ENCODE data around the gene CHCHD4. TPM values are rescaled to one million over a fixed set of nuclear protein-coding genes. Genes with fewer than 3 reads are reported as not detected.

Gene CHCHD4
- total and polyA plus RNA-seq, 2 of the 13 experiments (the other 11 are each of a cell fraction or from before 2014, with no cell fraction given), result 15.8 to 24.1 TPM

DNA sequence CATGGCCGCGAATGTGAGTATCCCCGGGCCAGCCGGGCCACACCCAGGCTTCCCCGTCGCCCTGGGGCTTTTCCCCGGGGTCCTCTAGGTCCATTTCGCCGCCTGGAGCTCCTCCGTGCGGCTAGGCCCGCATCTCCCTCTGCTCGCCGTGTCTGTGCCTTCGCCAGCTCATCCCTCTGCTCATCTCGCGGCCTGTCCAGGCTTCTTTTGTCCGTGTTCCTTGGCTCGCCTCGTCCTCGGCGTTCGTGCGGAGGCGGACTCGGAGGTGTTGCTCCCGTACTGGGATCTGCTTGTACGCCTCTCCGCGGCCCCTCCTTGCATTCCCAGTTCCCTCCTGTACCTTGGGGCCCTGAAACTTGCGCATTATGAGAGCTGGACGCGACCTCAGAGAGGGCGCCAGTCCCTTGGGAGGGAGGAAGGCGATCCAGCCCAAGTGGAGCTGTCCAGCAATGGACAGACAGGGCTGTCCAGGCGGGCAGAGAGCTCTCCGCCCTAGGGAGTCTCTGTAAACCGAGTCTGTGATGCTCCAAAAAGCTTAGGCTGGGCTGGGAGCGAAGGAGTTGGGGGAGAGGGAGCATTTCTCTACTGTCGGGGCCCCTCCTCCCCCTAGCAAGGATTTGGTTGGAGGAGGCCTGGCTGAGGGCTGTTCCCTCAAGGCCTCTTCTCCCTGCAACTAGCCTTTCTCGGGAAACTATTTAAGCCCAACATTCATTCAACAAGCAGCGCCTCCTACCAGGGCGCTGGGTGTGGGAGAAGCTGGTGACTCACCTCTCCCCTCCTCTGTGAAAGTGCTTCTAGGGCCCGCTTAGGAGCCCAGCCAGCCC is 735 bp upstream of the CHCHD4 start (continued):
- TF ChIP-seq, protein P1, sequence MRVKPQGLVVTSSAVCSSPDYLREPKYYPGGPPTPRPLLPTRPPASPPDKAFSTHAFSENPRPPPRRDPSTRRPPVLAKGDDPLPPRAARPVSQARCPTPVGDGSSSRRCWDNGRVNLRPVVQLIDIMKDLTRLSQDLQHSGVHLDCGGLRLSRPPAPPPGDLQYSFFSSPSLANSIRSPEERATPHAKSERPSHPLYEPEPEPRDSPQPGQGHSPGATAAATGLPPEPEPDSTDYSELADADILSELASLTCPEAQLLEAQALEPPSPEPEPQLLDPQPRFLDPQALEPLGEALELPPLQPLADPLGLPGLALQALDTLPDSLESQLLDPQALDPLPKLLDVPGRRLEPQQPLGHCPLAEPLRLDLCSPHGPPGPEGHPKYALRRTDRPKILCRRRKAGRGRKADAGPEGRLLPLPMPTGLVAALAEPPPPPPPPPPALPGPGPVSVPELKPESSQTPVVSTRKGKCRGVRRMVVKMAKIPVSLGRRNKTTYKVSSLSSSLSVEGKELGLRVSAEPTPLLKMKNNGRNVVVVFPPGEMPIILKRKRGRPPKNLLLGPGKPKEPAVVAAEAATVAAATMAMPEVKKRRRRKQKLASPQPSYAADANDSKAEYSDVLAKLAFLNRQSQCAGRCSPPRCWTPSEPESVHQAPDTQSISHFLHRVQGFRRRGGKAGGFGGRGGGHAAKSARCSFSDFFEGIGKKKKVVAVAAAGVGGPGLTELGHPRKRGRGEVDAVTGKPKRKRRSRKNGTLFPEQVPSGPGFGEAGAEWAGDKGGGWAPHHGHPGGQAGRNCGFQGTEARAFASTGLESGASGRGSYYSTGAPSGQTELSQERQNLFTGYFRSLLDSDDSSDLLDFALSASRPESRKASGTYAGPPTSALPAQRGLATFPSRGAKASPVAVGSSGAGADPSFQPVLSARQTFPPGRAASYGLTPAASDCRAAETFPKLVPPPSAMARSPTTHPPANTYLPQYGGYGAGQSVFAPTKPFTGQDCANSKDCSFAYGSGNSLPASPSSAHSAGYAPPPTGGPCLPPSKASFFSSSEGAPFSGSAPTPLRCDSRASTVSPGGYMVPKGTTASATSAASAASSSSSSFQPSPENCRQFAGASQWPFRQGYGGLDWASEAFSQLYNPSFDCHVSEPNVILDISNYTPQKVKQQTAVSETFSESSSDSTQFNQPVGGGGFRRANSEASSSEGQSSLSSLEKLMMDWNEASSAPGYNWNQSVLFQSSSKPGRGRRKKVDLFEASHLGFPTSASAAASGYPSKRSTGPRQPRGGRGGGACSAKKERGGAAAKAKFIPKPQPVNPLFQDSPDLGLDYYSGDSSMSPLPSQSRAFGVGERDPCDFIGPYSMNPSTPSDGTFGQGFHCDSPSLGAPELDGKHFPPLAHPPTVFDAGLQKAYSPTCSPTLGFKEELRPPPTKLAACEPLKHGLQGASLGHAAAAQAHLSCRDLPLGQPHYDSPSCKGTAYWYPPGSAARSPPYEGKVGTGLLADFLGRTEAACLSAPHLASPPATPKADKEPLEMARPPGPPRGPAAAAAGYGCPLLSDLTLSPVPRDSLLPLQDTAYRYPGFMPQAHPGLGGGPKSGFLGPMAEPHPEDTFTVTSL (CRISPR knock-in tag; IDR thresholded peaks at IDR 0.05; ENCODE audit: borderline replicate concordance), result no peak
- no peak for TF ChIP-seq KDM6A (CRISPR knock-in tag; IDR thresholded peaks at IDR 0.05; ENCODE audit: low read depth)
- TF ChIP-seq ATRX (CRISPR knock-in tag; IDR thresholded peaks at IDR 0.05; ENCODE audit: borderline replicate concordance), result no peak
- no peak for TF ChIP-seq RFX5 (IDR thresholded peaks at IDR 0.05; ENCODE audit: low read depth, low read length)
- no peak for TF ChIP-seq HNRNPL (IDR thresholded peaks at IDR 0.05; ENCODE audit: low read depth, low read length)
- no peak for TF ChIP-seq TCF12 (IDR thresholded peaks at IDR 0.05)
- no peak for TF ChIP-seq TCF12 (CRISPR knock-in tag; IDR thresholded peaks at IDR 0.05)
- no peak for TF ChIP-seq CENPX (CRISPR knock-in tag; IDR thresholded peaks at IDR 0.05)
- no peak for TF ChIP-seq ZNF720 (CRISPR knock-in tag; IDR thresholded peaks at IDR 0.05)
- no peak for TF ChIP-seq GATA4 (IDR thresholded peaks at IDR 0.05; ENCODE audit: borderline replicate concordance, low read depth)
- no peak; the same call in 1 of the 2 replicates for TF ChIP-seq ARHGAP35 (CRISPR knock-in tag; IDR thresholded peaks at IDR 0.05; ENCODE audit: borderline replicate concordance)
- peak; percentile 56; the same call in 1 of the 2 replicates for TF ChIP-seq ZNF451 (CRISPR knock-in tag; IDR thresholded peaks at IDR 0.05)
- TF ChIP-seq SRF (IDR thresholded peaks at IDR 0.05; ENCODE audit: low read depth, low read length), result no peak
- no peak for TF ChIP-seq ATF1 (CRISPR knock-in tag; IDR thresholded peaks at IDR 0.05)
- TF ChIP-seq, protein P2, sequence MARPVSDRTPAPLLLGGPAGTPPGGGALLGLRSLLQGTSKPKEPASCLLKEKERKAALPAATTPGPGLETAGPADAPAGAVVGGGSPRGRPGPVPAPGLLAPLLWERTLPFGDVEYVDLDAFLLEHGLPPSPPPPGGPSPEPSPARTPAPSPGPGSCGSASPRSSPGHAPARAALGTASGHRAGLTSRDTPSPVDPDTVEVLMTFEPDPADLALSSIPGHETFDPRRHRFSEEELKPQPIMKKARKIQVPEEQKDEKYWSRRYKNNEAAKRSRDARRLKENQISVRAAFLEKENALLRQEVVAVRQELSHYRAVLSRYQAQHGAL (CRISPR knock-in tag; IDR thresholded peaks at IDR 0.05; ENCODE audit: not compliant biosample characterization), result no peak
- no peak for TF ChIP-seq ZNF816 (CRISPR knock-in tag; IDR thresholded peaks at IDR 0.05; ENCODE audit: borderline replicate concordance)
- no peak for TF ChIP-seq PCBP1 (IDR thresholded peaks at IDR 0.05; ENCODE audit: borderline replicate concordance, low read depth, low read length)
- TF ChIP-seq ZNF326 (CRISPR knock-in tag; IDR thresholded peaks at IDR 0.05; ENCODE audit: borderline replicate concordance), result no peak
- no peak for TF ChIP-seq TEAD3 (CRISPR knock-in tag; optimal IDR thresholded peaks at IDR 0.05; ENCODE audit: borderline replicate concordance)
- TF ChIP-seq, protein P3, sequence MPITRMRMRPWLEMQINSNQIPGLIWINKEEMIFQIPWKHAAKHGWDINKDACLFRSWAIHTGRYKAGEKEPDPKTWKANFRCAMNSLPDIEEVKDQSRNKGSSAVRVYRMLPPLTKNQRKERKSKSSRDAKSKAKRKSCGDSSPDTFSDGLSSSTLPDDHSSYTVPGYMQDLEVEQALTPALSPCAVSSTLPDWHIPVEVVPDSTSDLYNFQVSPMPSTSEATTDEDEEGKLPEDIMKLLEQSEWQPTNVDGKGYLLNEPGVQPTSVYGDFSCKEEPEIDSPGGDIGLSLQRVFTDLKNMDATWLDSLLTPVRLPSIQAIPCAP (CRISPR knock-in tag; IDR thresholded peaks at IDR 0.05; ENCODE audit: low read depth), result 0 out of 2 replicates have a peak, but pooled peaks have one; percentile 45
- no peak for TF ChIP-seq THAP11 (CRISPR knock-in tag; IDR thresholded peaks at IDR 0.05)
- TF ChIP-seq ZNF780A (CRISPR knock-in tag; IDR thresholded peaks at IDR 0.05), result no peak
- TF ChIP-seq ZSCAN21 (CRISPR knock-in tag; IDR thresholded peaks at IDR 0.05; ENCODE audit: borderline replicate concordance), result peak; percentile 64
- no peak for TF ChIP-seq ZC3H4 (CRISPR knock-in tag; IDR thresholded peaks at IDR 0.05; ENCODE audit: borderline replicate concordance)
